OCI-LY1 (cell line): ENCODE results near the gene CSPG5.

Experiments used
- H2AFZ ChIP-seq: fragments of 200-600 bp; sonication (generic), shearing (Covaris generic); 2 replicates; pipeline ENCODE4 v1.6.0; 2014; ENCODE audit warnings: antibody characterized with exemption, mild to moderate bottlenecking, low read length
- H3F3A ChIP-seq: fragments of 200-600 bp; sonication (generic), shearing (Covaris generic); 2 replicates; pipeline ENCODE4 v1.6.0; 2014; ENCODE audit warnings: mild to moderate bottlenecking, antibody characterized with exemption, low read length, moderate library complexity; ENCODE audit not compliant: insufficient read depth
- H3K27ac ChIP-seq: fragments of 200-600 bp; sonication (generic); 2 replicates; pipeline ENCODE4 v1.5.1; 2014; ENCODE audit warnings: low read length, mixed run types, mild to moderate bottlenecking, low read depth; ENCODE audit not compliant: poor library complexity, severe bottlenecking
- H3K27me3 ChIP-seq: fragments of 200-600 bp; sonication (generic); 2 replicates; pipeline ENCODE4 v1.6.0; 2014; ENCODE audit warnings: antibody characterized with exemption, mild to moderate bottlenecking, low read length, moderate library complexity; ENCODE audit not compliant: insufficient read depth
- H3K36me3 ChIP-seq: fragments of 200-600 bp; sonication (generic); 2 replicates; pipeline ENCODE4 v1.6.1; 2014; ENCODE audit warnings: mild to moderate bottlenecking, antibody characterized with exemption, low read length, moderate library complexity, mixed read lengths; ENCODE audit not compliant: insufficient read depth
- H3K4me1 ChIP-seq: fragments of 200-600 bp; sonication (generic); 2 replicates; pipeline ENCODE4 v1.5.1; 2014; ENCODE audit warnings: mild to moderate bottlenecking, low read length, moderate library complexity; ENCODE audit not compliant: insufficient read depth, severe bottlenecking
- H3K4me2 ChIP-seq: fragments of 200-600 bp; sonication (generic), shearing (Covaris generic); 2 replicates; pipeline ENCODE4 v1.6.1; 2014; ENCODE audit warnings: low read length
- H3K4me3 ChIP-seq: fragments of 200-600 bp; sonication (generic); 2 replicates; pipeline ENCODE4 v1.5.1; 2014; ENCODE audit warnings: low read length, low read depth, mild to moderate bottlenecking, mixed read lengths; ENCODE audit not compliant: poor library complexity, severe bottlenecking
- H3K79me2 ChIP-seq: fragments of 200-600 bp; shearing (Covaris generic); 2 replicates; pipeline ENCODE4 v1.6.1; 2016; ENCODE audit warnings: mixed run types, low read length, mixed read lengths; ENCODE audit not compliant: insufficient read depth
- H3K9ac ChIP-seq: fragments of 200-600 bp; sonication (generic), shearing (Covaris generic); 2 replicates; pipeline ENCODE4 v1.6.1; 2014; ENCODE audit warnings: mild to moderate bottlenecking, low read length, mixed read lengths
- H3K9me2 ChIP-seq: fragments of 200-600 bp; sonication (generic), shearing (Covaris generic); 2 replicates; pipeline ENCODE4 v1.6.1; 2014; ENCODE audit warnings: low read depth, mild to moderate bottlenecking, low read length, mixed read lengths
- H3K9me3 ChIP-seq: fragments of 200-600 bp; shearing (Covaris generic); 2 replicates; pipeline ENCODE4 v1.6.1; 2014; ENCODE audit warnings: low read length, mixed read lengths
- H4K20me1 ChIP-seq: fragments of 200-600 bp; sonication (generic), shearing (Covaris generic); 2 replicates; pipeline ENCODE4 v1.6.0; 2016; ENCODE audit warnings: mild to moderate bottlenecking, low read length; ENCODE audit not compliant: insufficient read depth
- CTCF ChIP-seq: fragments of 200-600 bp; sonication (generic), shearing (Covaris generic); IDR thresholded peaks from 2 replicates; pipeline ENCODE4 v1.5.1; 2017; ENCODE audit warnings: mild to moderate bottlenecking, antibody characterized with exemption, low read length, moderate library complexity, mixed read lengths
- EZH2 ChIP-seq: fragments of 200-600 bp; sonication (generic), shearing (Covaris generic); IDR thresholded peaks from 2 replicates; pipeline ENCODE4 v1.8.0; 2017; ENCODE audit warnings: borderline replicate concordance, mixed run types, mild to moderate bottlenecking, antibody characterized with exemption, low read length, moderate library complexity, mixed read lengths

CSPG5 gene

GRCh38 chr3:47540281-47540680 lies 38.4 kb downstream of the CSPG5 start:
- no peak for TF ChIP-seq EZH2
- no peak for TF ChIP-seq CTCF
- no peaks in the 10 kb centered on the region for H3K9me3 ChIP-seq
- H3K4me1 ChIP-seq, result no peaks in the 10 kb centered on the region
- no peaks in the 10 kb centered on the region for H3K79me2 ChIP-seq
- H3F3A ChIP-seq, result no peaks in the 10 kb centered on the region
- H3K4me2 ChIP-seq, result no peak overlapping the region
- H3K27me3 ChIP-seq, result peaks cover 5% of the 10 kb centered on the region; the same call in 1 of the 2 replicates
- H3K9ac ChIP-seq, result no peak overlapping the region
- no peaks in the 10 kb centered on the region for H3K9me2 ChIP-seq
- H3K27ac ChIP-seq, result no peak overlapping the region
- H3K36me3 ChIP-seq, result no peaks in the 10 kb centered on the region
- H2AFZ ChIP-seq, result no peak overlapping the region
- H4K20me1 ChIP-seq, result no peaks in the 10 kb centered on the region
- H3K4me3 ChIP-seq, result no peak overlapping the region

GRCh38 chr3:47536967-47537366 lies 41.7 kb downstream of the CSPG5 start:
- H3F3A ChIP-seq, result no peaks in the 10 kb centered on the region
- no peaks in the 10 kb centered on the region for H3K9me2 ChIP-seq
- H3K79me2 ChIP-seq, result no peaks in the 10 kb centered on the region
- no peak for TF ChIP-seq EZH2
- TF ChIP-seq CTCF, result no peak
- no peak overlapping the region for H3K4me3 ChIP-seq
- no peak overlapping the region for H3K4me2 ChIP-seq
- no peak overlapping the region for H3K9ac ChIP-seq
- H3K27me3 ChIP-seq, result peaks cover 8% of the 10 kb centered on the region; the same call in 1 of the 2 replicates
- H3K9me3 ChIP-seq, result no peaks in the 10 kb centered on the region
- no peaks in the 10 kb centered on the region for H3K4me1 ChIP-seq
- no peak overlapping the region for H3K27ac ChIP-seq
- H2AFZ ChIP-seq, result no peak overlapping the region
- no peaks in the 10 kb centered on the region for H3K36me3 ChIP-seq
- H4K20me1 ChIP-seq, result no peaks in the 10 kb centered on the region

GRCh38 chr3:47536221-47536891 lies 42.3 kb downstream of the CSPG5 start:
- H3K27ac ChIP-seq, result no peak overlapping the region
- H3F3A ChIP-seq, result no peaks in the 10 kb centered on the region
- no peak overlapping the region for H3K4me2 ChIP-seq
- H3K9me3 ChIP-seq, result no peaks in the 10 kb centered on the region
- TF ChIP-seq CTCF, result no peak
- no peak for TF ChIP-seq EZH2
- H4K20me1 ChIP-seq, result no peaks in the 10 kb centered on the region
- H3K4me1 ChIP-seq, result no peaks in the 10 kb centered on the region
- H3K36me3 ChIP-seq, result no peaks in the 10 kb centered on the region
- H3K9ac ChIP-seq, result no peak overlapping the region
- H2AFZ ChIP-seq, result no peak overlapping the region
- H3K27me3 ChIP-seq, result peaks cover 8% of the 10 kb centered on the region; the same call in 1 of the 2 replicates
- H3K79me2 ChIP-seq, result no peaks in the 10 kb centered on the region
- no peaks in the 10 kb centered on the region for H3K9me2 ChIP-seq
- H3K4me3 ChIP-seq, result no peak overlapping the region
